Activated CD8-positive, alpha-beta memory T cell treated with anti-CD3 and anti-CD28 coated beads for 48 hours (primary cell): ENCODE data around the gene LDB2.

Source experiments
- DNase-seq, 3 experiments: peaks; one replicate each; pipeline ENCODE4 v3.0.0-alpha.2; 2020; ENCODE audit warnings: low read depth in 2 of 3, low spot score in 2 of 3

Gene LDB2

GRCh38 chr4:16726368-16727050 lies 171.9 kb downstream of the LDB2 start:
- DNase-seq, result no peak

DNA sequence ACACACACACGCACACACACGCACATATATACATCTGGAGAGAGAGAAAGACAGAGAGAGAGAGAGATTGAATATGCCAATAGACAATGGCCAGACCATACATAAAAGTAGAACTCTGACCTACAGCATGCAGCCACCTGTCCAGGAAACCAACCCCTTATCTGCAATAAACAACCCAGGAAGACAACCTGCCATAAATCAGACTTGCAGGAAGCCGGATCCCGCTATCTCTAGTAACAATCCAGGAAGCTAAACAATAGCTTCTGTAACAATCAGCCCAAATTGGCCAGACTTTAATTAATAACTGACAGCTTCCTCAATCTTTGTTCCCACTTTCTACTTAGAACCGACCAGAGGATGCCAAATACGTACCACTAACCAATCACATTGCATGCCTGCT lies 173.2 kb downstream of the LDB2 start:
- no peak for DNase-seq

DNA sequence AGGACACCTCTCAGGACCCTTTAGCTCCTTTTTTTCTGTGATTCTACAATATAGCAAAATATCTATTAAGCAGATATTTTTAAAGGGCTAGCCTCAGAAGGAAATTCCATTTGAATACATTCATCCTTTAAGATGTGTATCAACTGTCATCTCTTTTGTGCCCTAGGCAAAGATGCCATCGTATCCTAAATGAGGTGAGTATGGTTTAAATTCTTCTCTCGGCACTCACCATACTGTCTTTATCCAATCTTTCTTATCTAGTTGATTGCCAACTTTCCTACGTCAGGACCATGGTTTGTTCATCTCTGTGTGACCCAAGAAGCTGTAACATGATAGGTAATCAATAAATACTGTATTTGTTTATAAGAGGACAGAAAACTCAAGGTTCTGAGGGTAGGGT lies 176.0 kb downstream of the LDB2 start:
- DNase-seq, result no peak

- DNase-seq, result no peak
These were observed 176.7 kb downstream of the LDB2 start for GRCh38 chr4:16721613-16722291.

DNA sequence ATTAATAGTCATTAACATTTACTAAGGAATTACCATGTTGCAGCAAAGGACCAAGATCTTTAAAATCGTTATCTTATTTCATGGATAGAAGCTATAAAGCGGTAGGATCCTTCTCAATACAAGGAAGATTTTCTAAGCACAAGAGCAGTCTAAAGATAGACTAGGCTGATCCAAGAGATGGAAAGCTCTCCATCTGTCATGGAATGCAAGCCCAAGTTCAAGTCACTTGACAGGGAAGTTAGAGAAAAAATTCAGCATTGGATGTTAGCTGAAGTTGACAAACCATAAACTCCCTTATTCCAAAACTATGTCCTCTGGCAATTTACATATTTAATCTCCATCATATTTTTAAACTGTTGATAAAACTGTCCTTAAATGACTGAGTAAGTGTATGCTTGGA lies 177.7 kb downstream of the LDB2 start:
- no peak for DNase-seq

- DNase-seq, result no peak
These were observed 181.0 kb downstream of the LDB2 start for GRCh38 chr4:16717266-16717970.

- DNase-seq, result no peak
These were observed 183.0 kb downstream of the LDB2 start for GRCh38 chr4:16715482-16715881.

DNA sequence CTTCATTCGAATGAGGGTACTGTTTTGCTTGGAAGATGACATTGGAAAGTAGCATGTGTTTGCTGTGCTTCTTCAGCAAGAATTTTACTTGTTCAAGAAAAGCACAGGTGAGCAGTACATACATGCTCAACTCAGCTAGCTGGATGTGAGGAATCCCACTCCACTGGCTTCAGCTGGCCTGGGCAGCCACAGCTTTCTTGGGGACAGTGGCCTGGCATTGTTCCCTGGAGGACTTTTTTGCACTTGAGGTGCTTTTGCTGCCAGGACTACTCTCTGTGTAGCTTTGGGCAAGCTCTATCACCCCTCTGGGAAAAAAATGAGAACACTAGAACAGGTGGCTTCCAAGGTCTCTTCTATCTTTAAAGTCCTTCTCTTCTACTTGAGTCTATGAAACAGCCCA lies 184.3 kb downstream of the LDB2 start:
- DNase-seq, result no peak

- DNase-seq, result no peak
These were observed 184.7 kb downstream of the LDB2 start for GRCh38 chr4:16713696-16714095.

- DNase-seq, result no peak
These were observed 185.2 kb downstream of the LDB2 start for GRCh38 chr4:16713271-16713670.

- no peak for DNase-seq
These were observed 188.2 kb downstream of the LDB2 start for GRCh38 chr4:16710198-16710597.

DNA sequence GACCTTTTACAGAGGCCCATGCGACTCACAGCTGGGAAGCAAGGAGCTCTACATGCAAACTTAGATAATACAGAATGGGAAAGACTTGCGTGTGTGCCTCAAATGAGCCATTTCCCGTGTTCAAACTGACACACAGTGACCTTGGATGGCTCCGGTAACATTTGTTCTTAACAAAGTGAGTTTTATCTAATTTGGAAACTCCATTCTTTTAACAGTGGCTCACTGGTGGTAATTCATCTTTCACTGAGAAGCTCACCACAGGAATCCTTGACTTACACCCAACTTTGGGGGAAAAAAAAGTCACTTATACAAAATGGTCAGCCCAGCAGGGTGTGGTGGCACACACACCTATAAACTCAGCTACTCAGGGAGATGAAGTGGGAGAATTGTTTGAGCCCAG lies 190.6 kb downstream of the LDB2 start:
- no peak for DNase-seq

DNA sequence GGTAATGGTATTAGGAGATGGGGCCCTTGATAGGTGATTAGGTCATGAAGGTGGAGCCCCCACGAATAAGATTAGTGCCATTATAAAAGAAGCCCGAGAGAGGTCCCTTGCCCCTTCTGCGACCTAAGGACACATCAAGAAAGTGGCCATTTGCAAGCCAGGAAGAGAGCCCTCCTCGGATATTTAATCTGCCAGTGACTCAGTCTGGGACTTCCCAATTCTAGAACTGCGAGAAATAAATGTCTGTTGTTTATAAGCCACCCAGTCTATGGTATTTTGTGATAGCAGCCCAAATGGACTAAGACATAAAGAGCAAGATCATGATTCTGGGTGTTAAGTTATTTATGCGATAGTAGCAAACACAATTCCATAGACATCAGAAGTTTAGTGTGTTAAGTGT lies 192.2 kb downstream of the LDB2 start:
- DNase-seq, result no peak

DNA sequence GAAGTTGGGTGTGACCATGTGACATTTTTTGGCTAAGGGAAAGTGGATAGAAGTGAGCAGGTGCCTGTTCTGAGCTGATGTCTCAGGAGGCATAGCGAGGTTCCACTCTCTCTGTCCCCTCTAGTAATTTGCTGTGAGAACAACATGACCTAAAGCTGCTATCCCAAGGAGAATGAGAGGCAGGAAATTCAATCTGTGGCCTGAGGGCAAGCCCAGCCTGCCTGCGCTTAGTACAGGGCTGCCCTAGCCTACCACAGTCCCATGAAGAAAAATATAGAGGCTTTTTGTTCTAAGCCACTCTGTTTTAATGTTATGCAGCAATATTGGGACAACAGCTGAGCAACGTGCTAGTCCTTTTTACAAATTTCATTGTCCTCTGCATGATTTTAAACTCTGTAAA lies 193.1 kb downstream of the LDB2 start:
- DNase-seq, result no peak

GRCh38 chr4:16704489-16704888 lies 194.0 kb downstream of the LDB2 start:
- no peak for DNase-seq

GRCh38 chr4:16695896-16696295 lies 202.5 kb downstream of the LDB2 start:
- no peak for DNase-seq

DNA sequence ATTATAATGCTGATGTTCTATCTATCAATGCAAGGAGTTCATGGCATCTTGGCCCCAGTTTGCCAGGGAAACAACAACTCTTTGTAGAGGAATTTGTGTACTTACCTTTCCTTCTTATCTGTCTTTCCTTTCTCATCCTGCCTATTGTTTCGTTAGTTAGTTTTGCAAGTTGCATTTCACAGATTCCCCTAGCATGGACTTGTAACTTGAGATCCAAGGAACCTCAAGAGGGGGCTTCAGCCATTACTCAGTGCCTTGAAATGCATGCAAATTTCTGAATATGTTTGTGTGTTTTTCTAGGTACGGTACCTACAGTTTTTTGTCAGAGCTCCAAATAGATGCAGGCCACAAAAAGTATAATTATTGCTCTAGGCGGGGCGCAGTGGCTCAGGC lies 203.6 kb downstream of the LDB2 start:
- no peak for DNase-seq

DNA sequence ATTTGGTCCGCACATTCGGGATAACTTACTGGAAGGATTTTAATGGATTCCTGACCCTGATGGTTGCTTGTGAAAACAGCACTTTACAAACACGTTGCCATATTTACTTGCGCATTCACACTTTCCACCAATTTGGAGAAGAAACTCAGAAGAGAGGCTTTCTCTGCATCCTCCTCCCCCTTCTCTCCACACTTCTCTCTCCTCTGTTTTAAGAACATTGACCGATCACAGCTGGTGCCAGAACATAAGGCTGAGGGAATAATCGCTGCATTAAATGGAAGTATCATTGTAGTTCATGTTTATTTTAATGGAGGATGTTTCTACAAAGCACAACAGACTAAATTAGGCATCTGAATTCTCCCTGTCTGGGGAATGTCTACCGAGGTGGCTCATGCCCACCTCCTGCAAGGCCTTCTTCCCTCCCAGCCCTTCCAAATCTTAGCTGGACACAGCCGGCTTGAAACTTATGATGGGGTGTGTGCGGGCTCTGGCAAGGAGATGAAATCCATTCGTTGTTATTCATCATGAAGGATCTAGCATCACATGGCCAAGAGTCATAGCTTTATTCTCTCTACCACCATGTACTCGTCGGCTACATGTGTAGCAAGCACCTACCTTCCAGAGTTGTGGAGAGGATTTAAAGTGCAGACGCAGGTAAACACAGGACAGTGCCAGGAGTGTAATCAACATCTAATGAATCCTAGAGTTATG lies 204.1 kb downstream of the LDB2 start:
- no peak for DNase-seq

GRCh38 chr4:16693641-16694040 lies 204.8 kb downstream of the LDB2 start:
- DNase-seq, result no peak

GRCh38 chr4:16692961-16693506 lies 205.4 kb downstream of the LDB2 start:
- DNase-seq, result no peak

- no peak for DNase-seq
These were observed 205.9 kb downstream of the LDB2 start for GRCh38 chr4:16692524-16692923.

DNA sequence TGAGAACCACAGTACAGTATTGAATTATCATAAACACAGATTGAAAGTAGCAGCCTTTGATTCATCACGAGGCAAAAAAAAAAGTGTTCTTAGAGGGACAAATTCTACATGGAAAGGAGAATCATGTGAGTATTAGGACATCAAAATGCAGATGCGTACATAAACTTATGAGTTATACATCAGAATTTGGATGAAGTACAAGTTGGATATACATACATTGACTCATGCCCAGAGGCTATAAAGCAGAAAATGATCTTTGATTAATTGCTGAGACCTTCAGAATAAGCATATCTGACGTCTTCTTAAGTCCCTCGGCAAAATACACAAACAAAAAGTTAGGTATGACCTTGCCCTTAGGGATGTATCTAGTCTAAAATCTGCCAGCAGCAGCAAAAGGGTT lies 206.4 kb downstream of the LDB2 start:
- no peak for DNase-seq
